Parathyroid adenoma (tissue), 2 donors: ENCODE measurements around the gene MIB2.

Experiments used
- H2AFZ ChIP-seq: fragments of 300-600 bp; sonication (generic); one replicate; pipeline ENCODE4 v1.7.0; 2017; ENCODE audit warnings: antibody characterized with exemption, mild to moderate bottlenecking
- H3K27ac ChIP-seq: fragments of 300-600 bp; sonication (generic); one replicate; pipeline ENCODE4 v1.7.0; 2017
- H3K27me3 ChIP-seq: fragments of 300-600 bp; sonication (generic); one replicate; pipeline ENCODE4 v1.7.0; 2017; ENCODE audit warnings: low read length; ENCODE audit not compliant: control insufficient read depth, insufficient read depth
- H3K36me3 ChIP-seq: fragments of 300-600 bp; sonication (generic); one replicate; pipeline ENCODE4 v1.7.0; 2017; ENCODE audit warnings: low read length; ENCODE audit not compliant: control insufficient read depth, insufficient read depth
- H3K4me1 ChIP-seq: fragments of 300-600 bp; sonication (generic); one replicate; pipeline ENCODE4 v1.7.0; 2017; ENCODE audit warnings: control low read depth
- H3K4me2 ChIP-seq: fragments of 300-600 bp; sonication (generic); one replicate; pipeline ENCODE4 v1.7.0; 2017; ENCODE audit warnings: low read length
- H3K4me3 ChIP-seq: fragments of 300-600 bp; sonication (generic); one replicate; pipeline ENCODE4 v1.7.0; 2017; ENCODE audit warnings: low read depth, low read length
- H3K79me2 ChIP-seq: fragments of 300-600 bp; sonication (generic); one replicate; pipeline ENCODE4 v1.7.0; 2017; ENCODE audit warnings: control low read depth
- H3K9ac ChIP-seq: fragments of 300-600 bp; sonication (generic); one replicate; pipeline ENCODE4 v1.7.0; 2017; ENCODE audit warnings: mild to moderate bottlenecking
- H3K9me3 ChIP-seq: fragments of 300-600 bp; sonication (generic); one replicate; pipeline ENCODE4 v1.7.0; 2017; ENCODE audit warnings: low read length; ENCODE audit not compliant: control insufficient read depth
- TF ChIP-seq, protein P1 (sequence below): fragments of 300-600 bp; sonication (generic); IDR thresholded peaks from one replicate; pipeline ENCODE4 v1.7.0; 2017; ENCODE audit warnings: antibody characterized with exemption, mild to moderate bottlenecking
- donor health status: primary hyperparathyroidism.

Gene MIB2

DNA sequence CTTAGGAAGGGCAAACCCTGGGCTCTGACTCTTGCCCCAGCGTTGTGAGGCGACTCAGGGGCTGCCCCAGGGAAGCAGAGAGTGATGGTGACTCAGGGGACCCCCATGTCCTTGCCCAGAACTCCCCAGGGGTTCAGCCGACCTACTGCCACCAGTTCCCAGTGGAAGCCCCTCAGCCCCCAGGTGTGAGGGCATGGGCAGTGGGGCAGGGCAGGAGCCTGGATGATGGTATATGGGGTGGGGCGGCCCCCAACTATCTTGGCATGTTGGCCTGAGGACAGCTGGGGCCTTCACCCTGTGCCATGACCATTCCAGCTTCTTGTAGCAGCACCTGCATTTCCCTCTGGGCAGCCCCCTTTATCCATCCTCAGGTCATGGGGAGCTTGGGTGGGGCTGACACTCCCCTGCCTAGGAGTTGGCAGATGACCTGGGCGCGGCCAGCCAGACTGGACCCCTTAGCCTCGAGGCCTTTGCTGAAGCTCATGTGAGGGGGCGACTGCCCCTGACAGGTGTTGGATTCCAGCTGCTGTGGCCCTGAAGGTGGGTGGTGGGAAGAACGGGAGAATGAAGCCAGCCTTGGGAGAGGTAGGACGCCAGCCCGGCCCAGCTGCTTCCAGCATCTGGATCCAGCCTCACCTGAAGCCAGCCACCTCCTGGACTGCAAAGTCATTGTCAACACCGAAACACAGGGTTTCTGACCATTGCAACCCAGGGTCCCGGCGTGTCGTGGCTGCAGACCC, 13.6 kb upstream of the MIB2 start:
- Histone ChIP-seq H3K36me3 (no peaks in the 10 kb centered on the region), H3K9me3 (no peaks in the 10 kb centered on the region), H3K4me3 (no peak overlapping the region), H3K79me2 (no peaks in the 10 kb centered on the region), H3K27me3 (no peaks in the 10 kb centered on the region), H3K4me2 (no peak overlapping the region), H3K4me1 (no peaks in the 10 kb centered on the region), H3K9ac (no peak overlapping the region), H3K27ac (no peak overlapping the region), H2AFZ (no peak overlapping the region)
- TF ChIP-seq, protein P1, sequence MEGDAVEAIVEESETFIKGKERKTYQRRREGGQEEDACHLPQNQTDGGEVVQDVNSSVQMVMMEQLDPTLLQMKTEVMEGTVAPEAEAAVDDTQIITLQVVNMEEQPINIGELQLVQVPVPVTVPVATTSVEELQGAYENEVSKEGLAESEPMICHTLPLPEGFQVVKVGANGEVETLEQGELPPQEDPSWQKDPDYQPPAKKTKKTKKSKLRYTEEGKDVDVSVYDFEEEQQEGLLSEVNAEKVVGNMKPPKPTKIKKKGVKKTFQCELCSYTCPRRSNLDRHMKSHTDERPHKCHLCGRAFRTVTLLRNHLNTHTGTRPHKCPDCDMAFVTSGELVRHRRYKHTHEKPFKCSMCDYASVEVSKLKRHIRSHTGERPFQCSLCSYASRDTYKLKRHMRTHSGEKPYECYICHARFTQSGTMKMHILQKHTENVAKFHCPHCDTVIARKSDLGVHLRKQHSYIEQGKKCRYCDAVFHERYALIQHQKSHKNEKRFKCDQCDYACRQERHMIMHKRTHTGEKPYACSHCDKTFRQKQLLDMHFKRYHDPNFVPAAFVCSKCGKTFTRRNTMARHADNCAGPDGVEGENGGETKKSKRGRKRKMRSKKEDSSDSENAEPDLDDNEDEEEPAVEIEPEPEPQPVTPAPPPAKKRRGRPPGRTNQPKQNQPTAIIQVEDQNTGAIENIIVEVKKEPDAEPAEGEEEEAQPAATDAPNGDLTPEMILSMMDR: no peak

DNA sequence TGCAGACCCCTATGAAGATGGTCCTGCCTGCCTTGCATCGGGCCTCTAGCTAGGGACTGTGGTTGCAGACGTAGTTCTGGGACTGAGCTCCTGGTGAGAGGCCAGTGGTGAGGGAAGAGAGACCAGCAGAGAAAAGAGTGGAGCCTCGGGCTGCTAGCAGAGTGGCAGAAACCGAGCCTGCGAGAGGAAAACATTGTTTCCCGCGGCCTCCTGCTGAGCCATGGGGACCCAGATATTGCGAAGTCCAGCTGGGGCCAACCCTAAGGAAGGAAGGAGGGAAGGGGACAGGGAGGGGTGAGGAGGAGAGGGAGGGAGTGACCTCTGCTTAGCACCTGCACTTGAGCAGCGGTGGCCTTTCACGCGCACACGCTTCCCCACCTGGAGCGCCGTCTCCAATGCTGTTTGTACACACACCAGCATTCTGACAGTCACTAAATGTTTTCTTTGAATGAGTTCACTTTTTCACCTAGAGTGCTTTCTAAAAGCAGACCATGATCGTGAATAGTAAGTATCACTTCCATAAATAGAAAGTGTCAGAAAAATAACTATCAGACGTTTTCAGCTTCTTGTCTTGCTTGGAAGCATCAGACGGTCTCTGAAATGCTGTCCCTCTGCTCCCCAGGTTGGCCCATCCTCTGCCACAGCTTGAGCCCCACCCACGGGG, 12.9 kb upstream of the MIB2 start:
- Histone ChIP-seq H3K36me3 (no peaks in the 10 kb centered on the region), H3K9me3 (no peaks in the 10 kb centered on the region), H2AFZ (no peak overlapping the region), H3K27me3 (no peaks in the 10 kb centered on the region), H3K79me2 (no peaks in the 10 kb centered on the region), H3K4me1 (no peaks in the 10 kb centered on the region), H3K4me3 (no peak overlapping the region), H3K27ac (no peak overlapping the region), H3K4me2 (no peak overlapping the region), H3K9ac (no peak overlapping the region)
- TF ChIP-seq, protein P1: no peak

DNA sequence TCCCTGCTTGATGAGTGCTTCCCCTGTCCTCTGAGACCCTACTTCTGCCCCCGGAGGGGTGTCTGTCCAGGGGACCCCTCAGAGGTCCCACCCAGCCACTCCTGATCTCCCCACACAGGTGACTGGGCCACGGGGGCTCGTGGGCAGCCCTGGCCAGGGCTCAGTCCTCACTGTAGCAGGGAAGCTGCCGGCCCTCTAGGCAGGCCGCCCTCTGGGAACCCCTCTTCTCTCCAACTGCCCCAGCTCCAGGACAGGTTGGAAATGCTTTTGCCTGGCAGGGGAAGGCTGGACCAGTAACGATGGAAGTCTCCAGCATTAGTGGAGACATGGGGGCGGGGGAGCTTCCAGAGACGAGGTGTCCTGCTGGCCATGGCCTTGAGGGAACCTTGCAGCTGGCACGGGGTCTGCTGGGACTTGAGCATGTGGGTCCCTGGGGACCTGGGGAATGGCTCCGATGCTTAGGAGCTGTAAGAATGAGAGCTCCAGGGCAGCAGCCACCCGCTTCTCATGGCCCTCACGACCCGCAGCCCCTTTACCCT, 12.3 kb upstream of the MIB2 start:
- TF ChIP-seq, protein P1: no peak
- Histone ChIP-seq H3K36me3 (no peaks in the 10 kb centered on the region), H2AFZ (no peak overlapping the region), H3K4me1 (no peaks in the 10 kb centered on the region), H3K4me3 (no peak overlapping the region), H3K27me3 (no peaks in the 10 kb centered on the region), H3K9ac (no peak overlapping the region), H3K9me3 (no peaks in the 10 kb centered on the region), H3K27ac (no peak overlapping the region), H3K4me2 (no peak overlapping the region), H3K79me2 (no peaks in the 10 kb centered on the region)

DNA sequence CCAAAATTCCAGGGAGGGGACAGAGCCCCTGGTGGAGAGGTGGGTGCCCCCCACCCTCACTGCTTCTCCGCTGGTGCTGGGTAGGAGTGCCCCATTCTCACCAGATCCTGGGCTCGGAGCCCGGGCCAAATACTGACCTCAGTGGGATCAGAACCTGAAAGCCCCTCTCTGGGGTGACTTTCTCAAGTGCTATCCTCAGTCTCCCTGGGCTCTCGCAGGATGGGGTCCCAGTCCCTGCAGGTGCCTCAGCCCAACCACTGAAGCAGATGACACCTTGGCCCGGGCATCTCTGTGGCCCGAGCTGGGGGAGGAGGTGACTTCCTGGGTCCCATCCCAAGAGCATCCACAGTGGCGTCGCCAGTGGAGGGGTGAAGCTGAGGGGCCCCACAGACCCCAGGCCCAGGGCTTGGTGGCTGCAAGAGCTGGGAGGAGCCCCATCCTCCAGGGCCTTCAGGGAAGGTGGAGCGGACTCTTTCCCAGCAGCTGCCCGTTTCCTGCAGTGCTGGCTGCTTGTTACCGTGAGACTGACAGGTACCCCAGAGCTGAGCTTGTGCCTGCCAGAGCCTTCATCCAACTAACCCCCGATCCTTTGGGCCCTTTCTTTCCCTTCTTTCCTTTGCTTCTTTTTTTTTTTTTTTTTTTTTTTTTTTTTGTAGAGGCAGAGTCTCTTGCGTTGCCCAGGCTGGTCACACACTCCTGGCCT, 11.5 kb upstream of the MIB2 start:
- no peak overlapping the region for H3K4me2 ChIP-seq
- no peak overlapping the region for H3K27ac ChIP-seq
- H3K9me3 ChIP-seq: no peaks in the 10 kb centered on the region
- H3K79me2 ChIP-seq: no peaks in the 10 kb centered on the region
- no peak overlapping the region for H3K9ac ChIP-seq
- no peaks in the 10 kb centered on the region for H3K27me3 ChIP-seq
- H3K4me3 ChIP-seq: no peak overlapping the region
- TF ChIP-seq, protein P1: no peak
- H2AFZ ChIP-seq: no peak overlapping the region
- H3K4me1 ChIP-seq: no peaks in the 10 kb centered on the region
- H3K36me3 ChIP-seq: no peaks in the 10 kb centered on the region
